Left colon (tissue), 2 donors: ENCODE results near the gene ERC1. TPM values are rescaled to one million over a fixed set of nuclear protein-coding genes. Genes with fewer than 3 reads are reported as not detected.
A peak's percentile ranks its signal among the peaks of the same experiment; 100 is the strongest.
"Not testable (repeated sequence)": the region's sequence is repeated elsewhere in the genome, so short reads cannot be mapped to it uniquely, and the experiment has no call there.

Experiments used
- ATAC-seq: fragments of 200-7000 bp; cut with Tn5 transposase; one replicate; pipeline ENCODE4 v1.9.1; 2020; ENCODE audit warnings: mild to moderate bottlenecking, moderate library complexity
- DNase-seq, 2 donors: peaks; one replicate each; pipeline ENCODE4 v3.0.0-alpha.2; 2020
- intact Hi-C, 2 donors: fragments of 100-400 bp; cut with DNase I in 1 of 2; cut with micrococcal nuclease in 1 of 2; formaldehyde crosslinking; loops; one replicate each; pipeline versions ENCODE4 v1.11.2 to v1.14.0; 2022; cut with DNase I, micrococcal nuclease
- total RNA-seq, 2 donors: library from RNA; stranded (reverse); fragmentation: NEBNext Ultra II Directional; extraction: Animal tissue kit (Norgen Biotek cat#: 25700); gene quantifications; one replicate each; pipeline ENCODE4 v1.2.1, GENCODE V29; 2021
- donor health status: DM: no; HTN: no; CAD: no.
- donor health status: DM: yes; HTN: yes; CAD: no.

Gene ERC1
- total RNA-seq, 2 donors from 2014 or later = 43.1 to 46.0 TPM

- intact Hi-C loops = no loop called here
- DNase-seq = no peak
- ATAC-seq = no peak
Measured at GRCh38 chr12:1246637-1247036, 255.6 kb downstream of the ERC1 start.

- DNase-seq = no peak
- intact Hi-C loops = no loop called here
- no peak for ATAC-seq
Measured at GRCh38 chr12:1250641-1251040, 259.6 kb downstream of the ERC1 start.

- ATAC-seq (no peak), DNase-seq (no peak)
- intact Hi-C loops = no loop called here
Measured at GRCh38 chr12:1252758-1253157, 261.7 kb downstream of the ERC1 start.

GRCh38 chr12:1255125-1255524 is 264.1 kb downstream of the ERC1 start:
- ATAC-seq, DNase-seq, intact Hi-C loops: not testable (repeated sequence)

GRCh38 chr12:1255854-1256253 is 264.8 kb downstream of the ERC1 start:
- ATAC-seq, DNase-seq, intact Hi-C loops: not testable (repeated sequence)

GRCh38 chr12:1256285-1256684 is 265.3 kb downstream of the ERC1 start:
- intact Hi-C loops = no loop called here
- no peak for ATAC-seq

GRCh38 chr12:1256991-1257390 is 266.0 kb downstream of the ERC1 start:
- intact Hi-C loops = no loop called here
- DNase-seq (no peak), ATAC-seq (no peak)

More at GRCh38 chr12:1256285-1256684, 265.3 kb downstream of the ERC1 start:
- no peak for DNase-seq

- intact Hi-C loops = no loop called here
Measured at GRCh38 chr12:1262011-1262410, 271.0 kb downstream of the ERC1 start.

GRCh38 chr12:1267243-1267642 is 276.2 kb downstream of the ERC1 start:
- intact Hi-C loops = no loop called here
- DNase-seq = no peak
- no peak for ATAC-seq

More at GRCh38 chr12:1262011-1262410, 271.0 kb downstream of the ERC1 start:
- ATAC-seq (no peak), DNase-seq (no peak)

GRCh38 chr12:1272142-1272541 is 281.1 kb downstream of the ERC1 start:
- DNase-seq (no peak), ATAC-seq (no peak)

GRCh38 chr12:1273051-1273450 is 282.0 kb downstream of the ERC1 start:
- DNase-seq (no peak), ATAC-seq (no peak)
- intact Hi-C loops = no loop called here

More at GRCh38 chr12:1272142-1272541, 281.1 kb downstream of the ERC1 start:
- intact Hi-C loops = no loop called here

- intact Hi-C loops = no loop called here
- DNase-seq (no peak), ATAC-seq (no peak)
Measured at GRCh38 chr12:1277905-1278304, 286.9 kb downstream of the ERC1 start.

GRCh38 chr12:1279050-1279449 is 288.0 kb downstream of the ERC1 start:
- DNase-seq = no peak
- no peak for ATAC-seq
- intact Hi-C loops = no loop called here

- no peak for ATAC-seq
- intact Hi-C loops = no loop called here
- DNase-seq = no peak
Measured at GRCh38 chr12:1280059-1280458, 289.0 kb downstream of the ERC1 start.

GRCh38 chr12:1281683-1282366 is 290.8 kb downstream of the ERC1 start:
- DNase-seq = no peak
- intact Hi-C loops = no loop called here
- no peak for ATAC-seq

- intact Hi-C loops = no loop called here
- peak; percentile 6 to 38 for DNase-seq
- no peak for ATAC-seq
Measured at GRCh38 chr12:1282670-1283315, 291.8 kb downstream of the ERC1 start.

- DNase-seq = no peak
- intact Hi-C loops = no loop called here
Measured at GRCh38 chr12:1283316-1283715, 292.3 kb downstream of the ERC1 start.

GRCh38 chr12:1284611-1285010 is 293.6 kb downstream of the ERC1 start:
- DNase-seq = no peak
- ATAC-seq = no peak
- intact Hi-C loops = no loop called here

More at GRCh38 chr12:1283316-1283715, 292.3 kb downstream of the ERC1 start:
- ATAC-seq = no peak

GRCh38 chr12:1287446-1287975 is 296.5 kb downstream of the ERC1 start:
- intact Hi-C loops = no loop called here
- ATAC-seq = no peak
- DNase-seq = no peak

GRCh38 chr12:1288333-1288732 is 297.3 kb downstream of the ERC1 start:
- DNase-seq (no peak), ATAC-seq (no peak)
- intact Hi-C loops = no loop called here
